K562 (cell line): ENCODE data around the gene HPSE2. TPM values are rescaled to one million over a fixed set of nuclear protein-coding genes. Genes with fewer than 3 reads are reported as not detected.

ENCODE experiments used
- ATAC-seq: fragments of 200-7000 bp; cut with Tn5 transposase; 3 replicates; pipeline ENCODE4 v1.9.1; 2020; ENCODE audit warnings: moderate library complexity
- BruUV-seq: library from RNA; stranded (reverse); fragments of 400-500 nt; replicated peaks from 2 replicates; lab custom pipeline; 2021; lab: Mats Ljungman, UMichigan
- CTCF ChIA-PET: fragments of 300-600 bp; formaldehyde crosslinking; extraction: SDS; loops from one replicate; lab custom pipeline; 2021; ENCODE audit warnings: low intra/inter-chr PET ratio; lab: Yijun Ruan, JAX
- POLR2A ChIA-PET: fragments of 300-600, 350-650 bp; sonication (Branson Sonifier 250); formaldehyde crosslinking; extraction: SDS; loops from one replicate; lab custom pipeline; 2021; ENCODE audit warnings: antibody characterized with exemption, inconsistent platforms; lab: Yijun Ruan, JAX
- DNase-seq, 4 experiments: peaks; one replicate each; pipeline versions ENCODE4 v3.0.0 to v3.0.0-alpha.2; 2011 to 2018; ENCODE audit warnings: low spot score in 3 of 4, mixed read lengths in 3 of 4; ENCODE audit errors: extremely low read depth in 1 of 4
- FAIRE-seq: peaks from 2 replicates; lab custom pipeline; 2011; peaks lifted over from hg19 to GRCh38; lab: Jason Lieb, UNC
- H2AFZ ChIP-seq: 2 replicates; pipeline ENCODE4 v1.6.0; 2011; ENCODE audit warnings: low read depth, low read length, control low read depth, inconsistent platforms
- H3K27ac ChIP-seq: fragments of 200-600 bp; 3 replicates; pipeline ENCODE4 v1.8.0; 2011; ENCODE audit warnings: low read depth, mild to moderate bottlenecking, control low read depth, inconsistent platforms, low read length, moderate library complexity, mixed read lengths; ENCODE audit errors: extremely low read depth
- H3K27me3 ChIP-seq, 2 experiments: fragments of 300-600 bp in 1 of 2; 2 replicates in 1 of 2; 3 replicates in 1 of 2; pipeline versions ENCODE4 v1.6.0 to v1.8.0; 2011; ENCODE audit warnings: inconsistent platforms in 2 of 2, low read length in 2 of 2, mild to moderate bottlenecking in 1 of 2, mixed read lengths in 1 of 2, moderate library complexity in 1 of 2; ENCODE audit not compliant: control insufficient read depth in 2 of 2, insufficient read depth in 2 of 2
- H3K36me3 ChIP-seq: fragments of 300-600 bp; 3 replicates; pipeline ENCODE4 v1.8.0; 2011; ENCODE audit warnings: mild to moderate bottlenecking, low read length, inconsistent platforms; ENCODE audit not compliant: control insufficient read depth, insufficient read depth
- H3K4me1 ChIP-seq, 2 experiments: fragments of 200-600 bp in 1 of 2; replicated peaks in 1 of 2; 2 replicates in 1 of 2; 3 replicates in 1 of 2; pipeline versions ENCODE4 v1.5.1 to v1.8.0; 2011; ENCODE audit warnings: inconsistent platforms in 2 of 2, low read length in 2 of 2, mild to moderate bottlenecking in 1 of 2, mixed read lengths in 1 of 2, moderate library complexity in 1 of 2; ENCODE audit not compliant: control insufficient read depth in 2 of 2, insufficient read depth in 2 of 2
- H3K4me2 ChIP-seq: 2 replicates; pipeline ENCODE4 v1.6.1; 2011; ENCODE audit warnings: low read length, control low read depth, inconsistent platforms, mixed read lengths; ENCODE audit not compliant: insufficient read depth
- H3K4me3 ChIP-seq: fragments of 200-600 bp; sonication (generic), shearing (Covaris generic); 2 replicates; pipeline ENCODE4 v1.5.1; 2016; ENCODE audit warnings: control low read depth, inconsistent platforms
- H3K79me2 ChIP-seq: fragments of 200-600 bp; 3 replicates; pipeline ENCODE4 v1.8.0; 2011; ENCODE audit warnings: low read length, inconsistent platforms; ENCODE audit not compliant: control insufficient read depth, insufficient read depth
- H3K9ac ChIP-seq, 2 experiments: 2 replicates each; pipeline versions ENCODE4 v1.6.0 to v1.6.1; 2011; ENCODE audit warnings: low read depth in 2 of 2, low read length in 2 of 2, control low read depth in 1 of 2, inconsistent platforms in 1 of 2, mild to moderate bottlenecking in 1 of 2, mixed read lengths in 1 of 2; ENCODE audit not compliant: insufficient read depth in 1 of 2
- H3K9me1 ChIP-seq: one replicate; pipeline ENCODE4 v1.6.0; 2011; ENCODE audit warnings: inconsistent platforms, mild to moderate bottlenecking, low read length, moderate library complexity; ENCODE audit not compliant: control insufficient read depth, insufficient read depth
- H3K9me3 ChIP-seq: replicated peaks from 2 replicates; pipeline ENCODE4 v1.5.1; 2011; ENCODE audit warnings: low read depth, low read length, inconsistent platforms; ENCODE audit not compliant: control insufficient read depth, insufficient read depth
- H4K20me1 ChIP-seq: replicated peaks from 2 replicates; pipeline ENCODE4 v1.6.1; 2011; ENCODE audit warnings: low read length, inconsistent platforms, mixed read lengths; ENCODE audit not compliant: control insufficient read depth, insufficient read depth
- CBFB ChIP-seq: sonication (generic); formaldehyde crosslinking; IDR thresholded peaks from 2 replicates; pipeline ENCODE4 v1.4.0; 2020; ENCODE audit warnings: mild to moderate bottlenecking, missing genetic modification reagents
- CBX3 ChIP-seq, 2 experiments: IDR thresholded peaks; 1 replicate in 1 of 2; 2 replicates in 1 of 2; pipeline ENCODE4 v1.6.1; 2012; ENCODE audit warnings: inconsistent platforms in 2 of 2, low read length in 2 of 2, borderline replicate concordance in 1 of 2, control low read depth in 1 of 2
- CREB5 ChIP-seq: fragments of 250-450 bp; sonication (Bioruptor Pico); IDR thresholded peaks from 2 replicates; pipeline ENCODE4 v1.5.0; 2020; ENCODE audit warnings: mild to moderate bottlenecking
- ETV1 ChIP-seq: fragments of 450-650 bp; conservative IDR thresholded peaks from 2 replicates; pipeline ENCODE4 v1.6.1; 2016; ENCODE audit warnings: missing genetic modification characterization, control low read depth, low read depth, missing compliant biosample characterization
- GTF2B ChIP-seq: IDR thresholded peaks from 2 replicates; pipeline ENCODE4 v1.6.1; 2011; ENCODE audit not compliant: insufficient read length; ENCODE audit errors: extremely low read depth
- NR0B1 ChIP-seq: fragments of 450-650 bp; IDR thresholded peaks from one replicate; pipeline ENCODE4 v1.6.1; 2018; ENCODE audit warnings: mild to moderate bottlenecking, moderate library complexity; ENCODE audit not compliant: partially characterized antibody
- SRSF7 ChIP-seq: fragments of 200-400 bp; formaldehyde crosslinking; optimal IDR thresholded peaks from 2 replicates; pipeline ENCODE3; 2017; ENCODE audit warnings: mild to moderate bottlenecking, low read depth, low read length
- ZNF583 ChIP-seq: fragments of 250-450 bp; sonication (Bioruptor Pico); IDR thresholded peaks from 2 replicates; pipeline ENCODE4 v1.4.0; 2020
- ZNF717 ChIP-seq: fragments of 250-450 bp; sonication (Bioruptor Pico); IDR thresholded peaks from 2 replicates; pipeline ENCODE4 v1.5.0; 2021
- whole genome bisulfite sequencing: fragments of 100-300 bp; shearing (Covaris generic); methylation state at CpG from one replicate; pipeline ENCODE4 v1.1.6; 2016; ENCODE audit warnings: low coverage, mixed read lengths; ENCODE audit not compliant: insufficient coverage; ENCODE audit errors: missing lambda C conversion rate; 5-methylcytosine and 5-hydroxymethylcytosine counted together
- in situ Hi-C: fragments of 300-500 bp; cut with MboI; formaldehyde crosslinking; loops from 4 replicates; pipeline ENCODE4 v1.15.0; 2018; ENCODE audit warnings: inconsistent platforms, mixed read lengths
- intact Hi-C: fragments of 100-400 bp; cut with micrococcal nuclease; formaldehyde crosslinking; loops from 2 replicates; pipeline ENCODE4 v1.14.2; 2022
- polyA plus RNA-seq, 8 experiments: library from polyadenylated mRNA; depleted of rRNA in 4 of 8; stranded (reverse) in 5 of 8; unstranded in 3 of 8; fragments of >200 nt; fragmentation: Nextera tagmentation in 2 of 8; fragmentation: Illumina TruSeq in 1 of 8; extraction: Ambion mirVana in 2 of 8; extraction: Trizol in 1 of 8; gene quantifications; 2 replicates each; pipeline versions ENCODE4 v1.2.1 to v1.2.3, GENCODE V29; 2011 to 2014; ENCODE audit warnings: inconsistent platforms in 1 of 8, missing spikeins in 1 of 8
- total RNA-seq, 7 experiments: library from RNA; depleted of rRNA in 6 of 7; stranded (reverse); fragments of >200 nt in 6 of 7; fragmentation: Illumina TruSeq in 2 of 7; extraction: Trizol in 2 of 7; gene quantifications; 2 replicates each; pipeline versions ENCODE4 v1.2.1 to v1.2.3, GENCODE V29; 2011 to 2021; ENCODE audit warnings: low replicate concordance in 1 of 7

The HPSE2 gene
- total and polyA plus RNA-seq, 9 of the 15 experiments (the other 6 are each of a cell fraction or from before 2014, with no cell fraction given): 0.03 to 0.10 (median 0.04) TPM; not detected in 2

GRCh38 chr10:98589007-98589406 lies 646.6 kb downstream of the HPSE2 start (continued):
- TF ChIP-seq CREB5 (CRISPR knock-in tag) (no peak), CBFB (CRISPR knock-in tag) (no peak)
- TF ChIP-seq, all 486 proteins: peak for 0

- Histone ChIP-seq H3K9ac (no peak overlapping the region), H3K27ac (no peak overlapping the region), H4K20me1 (no peaks in the 10 kb centered on the region; the same call in 1 of the 2 replicates), H2AFZ (no peak overlapping the region), H3K4me2 (no peak overlapping the region), H3K9me3 (no peaks in the 10 kb centered on the region), H3K79me2 (no peaks in the 10 kb centered on the region), H3K27me3 (peaks cover 0 to 4% of the 10 kb centered on the region in 2 experiments; a peak in 1 of 5 replicates), H3K4me3 (no peak overlapping the region), H3K4me1 (no peaks in the 10 kb centered on the region), H3K9me1 (no peaks in the 10 kb centered on the region), H3K36me3 (no peaks in the 10 kb centered on the region)
- BruUV-seq: no TSS peak
- no peak for DNase-seq
- ATAC-seq: no peak
- CTCF ChIA-PET: no interaction called here
- intact Hi-C loops: no loop called here
- WGBS: 5% methylated on average over 2 of the region's 2 CpGs
- POLR2A ChIA-PET: no interaction called here
- in situ Hi-C loops: no loop called here
- TF ChIP-seq ZNF583 (CRISPR knock-in tag) (no peak), NR0B1 (no peak), SRSF7 (no peak), CBX3 (IDR thresholded peaks at IDR 0.05; ENCODE audit: borderline replicate concordance in 1 of 2, low read length in 2 of 2) (no peak), ETV1 (no peak), GTF2B (no peak), ZNF717 (CRISPR knock-in tag) (no peak)
- FAIRE-seq: no peak
Measured at GRCh38 chr10:98587156-98587837, 648.4 kb downstream of the HPSE2 start.
